HG03045 (cell line): ENCODE results near the gene SIDT1.
"Not testable (repeated sequence)": the region's sequence is repeated elsewhere in the genome, so short reads cannot be mapped to it uniquely, and the experiment has no call there.

ENCODE experiments used
- ATAC-seq: cut with Tn5 transposase; IDR thresholded peaks from one replicate; pipeline ENCODE4 v1.9.1; 2021; ENCODE audit warnings: mild to moderate bottlenecking, moderate library complexity; ENCODE audit not compliant: unreplicated experiment

Gene SIDT1

GRCh38 chr3:113629584-113630421 lies 97.4 kb downstream of the SIDT1 start:
- no peak for ATAC-seq

- ATAC-seq = no peak
Measured at GRCh38 chr3:113630956-113631542, 98.7 kb downstream of the SIDT1 start.

- no peak for ATAC-seq
Measured at GRCh38 chr3:113631573-113631972, 99.2 kb downstream of the SIDT1 start.

GRCh38 chr3:113634782-113635474 lies 102.6 kb downstream of the SIDT1 start:
- ATAC-seq = no peak

GRCh38 chr3:113636034-113636433 lies 103.7 kb downstream of the SIDT1 start:
- not testable (repeated sequence) for ATAC-seq

- ATAC-seq = no peak
Measured at GRCh38 chr3:113637756-113638155, 105.4 kb downstream of the SIDT1 start.

GRCh38 chr3:113638910-113639309 lies 106.6 kb downstream of the SIDT1 start:
- no peak for ATAC-seq

- ATAC-seq = no peak
Measured at GRCh38 chr3:113643583-113643982, 111.2 kb downstream of the SIDT1 start.

- ATAC-seq = no peak
Measured at GRCh38 chr3:113648524-113648923, 116.2 kb downstream of the SIDT1 start.

- no peak for ATAC-seq
Measured at GRCh38 chr3:113649174-113649845, 117.0 kb downstream of the SIDT1 start.

- ATAC-seq = no peak
Measured at GRCh38 chr3:113654310-113654709, 122.0 kb downstream of the SIDT1 start.

- ATAC-seq = no peak
Measured at GRCh38 chr3:113654851-113655250, 122.5 kb downstream of the SIDT1 start.

- ATAC-seq = no peak
Measured at GRCh38 chr3:113658107-113658506, 125.8 kb downstream of the SIDT1 start.

GRCh38 chr3:113659101-113659541 lies 126.8 kb downstream of the SIDT1 start:
- ATAC-seq = no peak

- no peak for ATAC-seq
Measured at GRCh38 chr3:113659996-113660395, 127.6 kb downstream of the SIDT1 start.

- ATAC-seq = no peak
Measured at GRCh38 chr3:113660458-113660857, 128.1 kb downstream of the SIDT1 start.

GRCh38 chr3:113660896-113661295 lies 128.5 kb downstream of the SIDT1 start:
- no peak for ATAC-seq

GRCh38 chr3:113662824-113663223 lies 130.5 kb downstream of the SIDT1 start:
- ATAC-seq = no peak

GRCh38 chr3:113663324-113663750 lies 131.0 kb downstream of the SIDT1 start:
- no peak for ATAC-seq

- ATAC-seq = no peak
Measured at GRCh38 chr3:113663761-113664160, 131.4 kb downstream of the SIDT1 start.

- ATAC-seq = no peak
Measured at GRCh38 chr3:113664523-113665094, 132.3 kb downstream of the SIDT1 start.
